ENCODE results near the gene PEX26.

DNA sequence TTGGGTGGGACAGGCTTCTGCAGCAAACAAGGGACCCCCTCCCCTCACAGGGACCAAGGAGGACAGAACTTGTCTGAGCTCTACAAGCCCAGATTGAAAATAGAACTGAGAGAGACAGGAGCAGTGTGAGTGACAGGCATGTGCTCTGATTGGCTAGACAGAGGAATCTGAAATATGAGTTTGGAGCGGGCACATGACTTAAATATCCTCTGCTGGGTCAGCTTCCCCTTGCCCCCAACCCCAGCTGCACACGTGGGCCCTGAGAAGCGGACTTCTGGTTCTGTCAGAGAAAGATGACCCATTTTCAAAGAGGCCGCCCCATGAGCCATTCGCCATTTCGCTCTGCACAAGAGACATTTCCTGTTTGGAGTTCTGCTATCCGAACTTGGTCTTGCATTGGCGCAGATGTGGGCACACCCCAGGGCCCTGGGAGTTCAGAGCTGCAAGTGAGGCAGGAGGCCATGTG, 38.1 kb downstream of the PEX26 start:
- TF ChIP-seq, protein P1, sequence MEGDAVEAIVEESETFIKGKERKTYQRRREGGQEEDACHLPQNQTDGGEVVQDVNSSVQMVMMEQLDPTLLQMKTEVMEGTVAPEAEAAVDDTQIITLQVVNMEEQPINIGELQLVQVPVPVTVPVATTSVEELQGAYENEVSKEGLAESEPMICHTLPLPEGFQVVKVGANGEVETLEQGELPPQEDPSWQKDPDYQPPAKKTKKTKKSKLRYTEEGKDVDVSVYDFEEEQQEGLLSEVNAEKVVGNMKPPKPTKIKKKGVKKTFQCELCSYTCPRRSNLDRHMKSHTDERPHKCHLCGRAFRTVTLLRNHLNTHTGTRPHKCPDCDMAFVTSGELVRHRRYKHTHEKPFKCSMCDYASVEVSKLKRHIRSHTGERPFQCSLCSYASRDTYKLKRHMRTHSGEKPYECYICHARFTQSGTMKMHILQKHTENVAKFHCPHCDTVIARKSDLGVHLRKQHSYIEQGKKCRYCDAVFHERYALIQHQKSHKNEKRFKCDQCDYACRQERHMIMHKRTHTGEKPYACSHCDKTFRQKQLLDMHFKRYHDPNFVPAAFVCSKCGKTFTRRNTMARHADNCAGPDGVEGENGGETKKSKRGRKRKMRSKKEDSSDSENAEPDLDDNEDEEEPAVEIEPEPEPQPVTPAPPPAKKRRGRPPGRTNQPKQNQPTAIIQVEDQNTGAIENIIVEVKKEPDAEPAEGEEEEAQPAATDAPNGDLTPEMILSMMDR (IDR thresholded peaks at IDR 0.05) = no peak
- no peak for TF ChIP-seq POLR2AphosphoS5 (IDR thresholded peaks at IDR 0.05; ENCODE audit: low read depth, low read length)
- TF ChIP-seq, protein P2, sequence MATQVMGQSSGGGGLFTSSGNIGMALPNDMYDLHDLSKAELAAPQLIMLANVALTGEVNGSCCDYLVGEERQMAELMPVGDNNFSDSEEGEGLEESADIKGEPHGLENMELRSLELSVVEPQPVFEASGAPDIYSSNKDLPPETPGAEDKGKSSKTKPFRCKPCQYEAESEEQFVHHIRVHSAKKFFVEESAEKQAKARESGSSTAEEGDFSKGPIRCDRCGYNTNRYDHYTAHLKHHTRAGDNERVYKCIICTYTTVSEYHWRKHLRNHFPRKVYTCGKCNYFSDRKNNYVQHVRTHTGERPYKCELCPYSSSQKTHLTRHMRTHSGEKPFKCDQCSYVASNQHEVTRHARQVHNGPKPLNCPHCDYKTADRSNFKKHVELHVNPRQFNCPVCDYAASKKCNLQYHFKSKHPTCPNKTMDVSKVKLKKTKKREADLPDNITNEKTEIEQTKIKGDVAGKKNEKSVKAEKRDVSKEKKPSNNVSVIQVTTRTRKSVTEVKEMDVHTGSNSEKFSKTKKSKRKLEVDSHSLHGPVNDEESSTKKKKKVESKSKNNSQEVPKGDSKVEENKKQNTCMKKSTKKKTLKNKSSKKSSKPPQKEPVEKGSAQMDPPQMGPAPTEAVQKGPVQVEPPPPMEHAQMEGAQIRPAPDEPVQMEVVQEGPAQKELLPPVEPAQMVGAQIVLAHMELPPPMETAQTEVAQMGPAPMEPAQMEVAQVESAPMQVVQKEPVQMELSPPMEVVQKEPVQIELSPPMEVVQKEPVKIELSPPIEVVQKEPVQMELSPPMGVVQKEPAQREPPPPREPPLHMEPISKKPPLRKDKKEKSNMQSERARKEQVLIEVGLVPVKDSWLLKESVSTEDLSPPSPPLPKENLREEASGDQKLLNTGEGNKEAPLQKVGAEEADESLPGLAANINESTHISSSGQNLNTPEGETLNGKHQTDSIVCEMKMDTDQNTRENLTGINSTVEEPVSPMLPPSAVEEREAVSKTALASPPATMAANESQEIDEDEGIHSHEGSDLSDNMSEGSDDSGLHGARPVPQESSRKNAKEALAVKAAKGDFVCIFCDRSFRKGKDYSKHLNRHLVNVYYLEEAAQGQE (IDR thresholded peaks at IDR 0.05; ENCODE audit: insufficient read depth in 1 of 2, low read depth in 2 of 2, low read length in 1 of 2) = no peak
